PC-9 (cell line): ENCODE measurements around the gene YAP1. TPM values are rescaled to one million over a fixed set of nuclear protein-coding genes. Genes with fewer than 3 reads are reported as not detected.

ENCODE experiments used
- BruUV-seq: library from RNA; stranded (reverse); fragments of 400-500 nt; replicated peaks from 2 replicates; lab custom pipeline; 2021; lab: Mats Ljungman, UMichigan
- CTCF ChIA-PET: fragments of 300-600 bp; sonication (Branson Sonifier 250); formaldehyde crosslinking; loops from one replicate; lab custom pipeline; 2022; ENCODE audit warnings: antibody characterized with exemption; lab: Charles Lee
- POLR2A ChIA-PET: fragments of 300-600 bp; sonication (Branson Sonifier 250); formaldehyde crosslinking; loops from one replicate; lab custom pipeline; 2022; ENCODE audit warnings: antibody characterized with exemption; ENCODE audit not compliant: unreplicated experiment; lab: Charles Lee
- DNase-seq, 2 experiments: peaks; one replicate each; pipeline versions ENCODE4 v3.0.0 to v3.0.0-alpha.2; 2015 to 2022; ENCODE audit warnings: mixed read lengths in 1 of 2
- H2AFZ ChIP-seq: fragments of 200-600 bp; sonication (generic); 2 replicates; pipeline ENCODE4 v1.8.1; 2017; ENCODE audit warnings: antibody characterized with exemption
- H3F3A ChIP-seq: fragments of 200-600 bp; sonication (generic); 2 replicates; pipeline ENCODE4 v1.8.1; 2017; ENCODE audit warnings: antibody characterized with exemption, mild to moderate bottlenecking, low read depth; ENCODE audit not compliant: insufficient read depth
- H3K27ac ChIP-seq: fragments of 200-600 bp; sonication (generic); 2 replicates; pipeline ENCODE4 v1.6.1; 2016; ENCODE audit warnings: mixed run types
- H3K27me3 ChIP-seq: fragments of 200-600 bp; sonication (generic); 2 replicates; pipeline ENCODE4 v1.6.1; 2016; ENCODE audit warnings: low read depth, mixed run types; ENCODE audit not compliant: insufficient read depth
- H3K36me3 ChIP-seq: fragments of 200-600 bp; sonication (generic); 2 replicates; pipeline ENCODE4 v1.6.1; 2016; ENCODE audit warnings: low read depth, mixed run types
- H3K4me1 ChIP-seq: fragments of 200-600 bp; sonication (generic); replicated peaks from 2 replicates; pipeline ENCODE4 v1.6.1; 2016; ENCODE audit warnings: mixed run types; ENCODE audit not compliant: insufficient read depth
- H3K4me2 ChIP-seq: fragments of 200-600 bp; sonication (generic); 2 replicates; pipeline ENCODE4 v1.6.1; 2017; ENCODE audit warnings: mixed run types
- H3K4me3 ChIP-seq: fragments of 200-600 bp; sonication (generic); 2 replicates; pipeline ENCODE4 v1.6.1; 2016; ENCODE audit warnings: mixed run types
- H3K79me2 ChIP-seq: fragments of 200-600 bp; sonication (generic); 2 replicates; pipeline ENCODE4 v1.6.1; 2017; ENCODE audit warnings: low read depth, mixed run types
- H3K9me2 ChIP-seq: fragments of 200-600 bp; sonication (generic); 2 replicates; pipeline ENCODE4 v1.8.1; 2017; ENCODE audit warnings: mild to moderate bottlenecking; ENCODE audit not compliant: insufficient read depth
- H3K9me3 ChIP-seq: fragments of 200-600 bp; sonication (generic); 2 replicates; pipeline ENCODE4 v1.8.1; 2016; ENCODE audit warnings: low read depth; ENCODE audit not compliant: insufficient read depth
- H4K20me1 ChIP-seq: fragments of 200-600 bp; sonication (generic); 2 replicates; pipeline ENCODE4 v1.8.1; 2017; ENCODE audit not compliant: insufficient read depth
- CTCF ChIP-seq: fragments of 200-600 bp; sonication (generic); conservative IDR thresholded peaks from 2 replicates; pipeline ENCODE4 v1.6.1; 2017; ENCODE audit warnings: mixed run types, antibody characterized with exemption, mild to moderate bottlenecking, moderate library complexity
- EZH2 ChIP-seq: fragments of 200-600 bp; sonication (generic); IDR thresholded peaks from 2 replicates; pipeline ENCODE4 v1.8.0; 2017; ENCODE audit warnings: antibody characterized with exemption, low read depth
- intact Hi-C: fragments of 100-400 bp; cut with micrococcal nuclease; formaldehyde crosslinking; loops from one replicate; pipeline ENCODE4 v1.10.0; 2022; ENCODE audit not compliant: unreplicated experiment
- total RNA-seq: library from RNA; stranded (reverse); gene quantifications from 2 replicates; pipeline ENCODE4 v1.2.3, GENCODE V29; 2021

The YAP1 gene
- total RNA-seq, 1 experiment from 2014 or later, result 111 TPM

GRCh38 chr11:102225689-102226568 is 115.7 kb downstream of the YAP1 start:
- TF ChIP-seq EZH2, result no peak
- no peak for TF ChIP-seq CTCF

GRCh38 chr11:102226702-102227490 is 116.6 kb downstream of the YAP1 start:
- POLR2A ChIA-PET, result interaction anchor here (0.6 kb wide), 2 partner anchors 23 to 129 kb away, joined by 4 to 5 read pairs; no protein-coding TSS in a partner anchor
- Histone ChIP-seq H2AFZ (no peak overlapping the region), H3K79me2 (peaks cover 18% of the 10 kb centered on the region), H3K4me1 (peaks cover 63% of the 10 kb centered on the region), H3K36me3 (peaks cover 60% of the 10 kb centered on the region), H4K20me1 (no peaks in the 10 kb centered on the region), H3K9me2 (no peaks in the 10 kb centered on the region), H3K27me3 (no peaks in the 10 kb centered on the region), H3K4me2 (peak overlapping the region; percentile 48), H3K4me3 (0 out of 2 replicates have a peak overlapping the region, but pooled peaks have one; percentile 15), H3K9me3 (no peaks in the 10 kb centered on the region), H3F3A (peaks cover 60% of the 10 kb centered on the region), H3K27ac (peak overlapping the region; percentile 59)
- peak; percentile 27 to 77 for DNase-seq
- CTCF ChIA-PET, result interaction anchor here (0.5 to 1.0 kb wide), 4 partner anchors 42 to 366 kb away, joined by 3 to 6 read pairs (median 4); no protein-coding TSS in a partner anchor
- TF ChIP-seq CTCF (no peak), EZH2 (no peak)
- intact Hi-C loops, result loop anchor here (1.0 to 5.0 kb wide), 5 partner anchors 18 to 116 kb away; partner anchors contain the start of gene YAP1
- no TSS peak for BruUV-seq

More at GRCh38 chr11:102225689-102226568, 115.7 kb downstream of the YAP1 start:
- Histone ChIP-seq H2AFZ (no peak overlapping the region), H3K4me1 (peaks cover 59% of the 10 kb centered on the region), H3K79me2 (peaks cover 24% of the 10 kb centered on the region), H3K27me3 (no peaks in the 10 kb centered on the region), H3F3A (peaks cover 67% of the 10 kb centered on the region), H3K27ac (peak overlapping the region; percentile 59), H3K9me3 (no peaks in the 10 kb centered on the region), H3K9me2 (no peaks in the 10 kb centered on the region), H3K36me3 (peaks cover 57% of the 10 kb centered on the region), H3K4me3 (0 out of 2 replicates have a peak overlapping the region, but pooled peaks have one; percentile 15), H4K20me1 (no peaks in the 10 kb centered on the region; the same call in 1 of the 2 replicates), H3K4me2 (peak overlapping the region; percentile 48)
- POLR2A ChIA-PET, result interaction anchor here (0.6 to 0.7 kb wide), 3 partner anchors 24 to 130 kb away, joined by 4 to 5 read pairs (median 5); no protein-coding TSS in a partner anchor
- DNase-seq, result peak; percentile 8 to 52
- CTCF ChIA-PET, result interaction anchor here (0.5 to 1.0 kb wide), 4 partner anchors 43 to 365 kb away, joined by 3 to 6 read pairs (median 4); no protein-coding TSS in a partner anchor
- no TSS peak for BruUV-seq
- intact Hi-C loops, result loop anchor here (1.0 to 5.0 kb wide), 5 partner anchors 19 to 115 kb away; partner anchors contain the start of gene YAP1
